Uterus (tissue), 2 donors: ENCODE data around the gene DCUN1D2.

Experiments
- CTCF ChIP-seq, 4 experiments: fragments of 200-600 bp in 2 of 4; fragments of 450-650 bp in 2 of 4; sonication (generic) in 2 of 4; IDR thresholded peaks; one replicate each; pipeline ENCODE4 v1.5.1; 2016 to 2019; ENCODE audit warnings: antibody characterized with exemption in 4 of 4, mild to moderate bottlenecking in 2 of 4, moderate library complexity in 1 of 4
- POLR2A ChIP-seq, 2 donors: fragments of 450-650 bp; IDR thresholded peaks; one replicate each; pipeline ENCODE4 v1.6.1; 2016; ENCODE audit warnings: antibody characterized with exemption in 2 of 2, mild to moderate bottlenecking in 1 of 2, moderate library complexity in 1 of 2

GRCh38 chr13:113426591-113426986 lies 63.9 kb downstream of the DCUN1D2 start:
- TF ChIP-seq POLR2A (IDR thresholded peaks at IDR 0.05) (no peak), CTCF (IDR thresholded peaks at IDR 0.05) (no peak)
